Keratinocyte (primary cell): ENCODE measurements around the gene EIF1AD.

ENCODE experiments used
- EZH2 ChIP-seq: IDR thresholded peaks from one replicate; pipeline ENCODE4 v1.6.1; 2012; ENCODE audit warnings: inconsistent platforms, mild to moderate bottlenecking, low read length, moderate library complexity
- TF ChIP-seq, protein P1 (sequence below), 3 experiments: IDR thresholded peaks in 1 of 3; conservative IDR thresholded peaks in 1 of 3; optimal IDR thresholded peaks in 1 of 3; 2 replicates in 2 of 3; 3 replicates in 1 of 3; pipeline versions ENCODE3 to v1.5.1; 2011; ENCODE audit warnings: low read length in 3 of 3, mild to moderate bottlenecking in 3 of 3, moderate library complexity in 2 of 3, control low read depth in 1 of 3, inconsistent platforms in 1 of 3; ENCODE audit not compliant: insufficient read depth in 2 of 3; ENCODE audit errors: extremely low read depth in 1 of 3

DNA sequence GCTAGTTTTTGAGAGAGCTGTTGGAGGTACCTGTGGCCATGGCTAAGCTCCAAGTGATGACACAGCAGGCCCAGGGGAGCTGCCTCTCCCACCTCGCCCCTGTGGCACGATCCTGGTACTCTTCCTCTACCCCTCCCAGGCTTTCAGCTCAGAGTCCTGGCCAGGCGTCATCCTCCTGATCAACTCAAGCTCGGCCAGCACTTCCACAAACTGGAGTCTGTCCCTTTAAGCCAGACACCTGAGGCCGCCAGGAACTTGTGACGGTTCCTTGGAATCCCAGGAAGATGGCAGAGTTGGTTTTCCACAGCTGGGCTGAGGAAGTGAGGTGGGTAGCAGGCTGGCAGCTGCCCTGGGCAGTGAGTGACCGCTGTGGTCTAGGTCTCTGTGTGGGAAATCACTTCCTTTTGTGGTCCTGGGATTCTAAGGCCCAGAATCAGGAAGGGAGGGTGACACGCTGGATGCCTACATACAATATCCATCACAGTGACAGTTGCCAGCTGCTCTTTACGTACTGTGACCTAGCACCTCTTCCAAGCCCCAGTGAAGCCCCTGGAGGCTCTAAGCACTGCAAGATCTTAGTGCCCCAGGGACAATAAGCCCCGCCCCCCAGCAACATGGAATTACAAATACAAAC, 6.6 kb upstream of the EIF1AD start:
- TF ChIP-seq, protein P1, sequence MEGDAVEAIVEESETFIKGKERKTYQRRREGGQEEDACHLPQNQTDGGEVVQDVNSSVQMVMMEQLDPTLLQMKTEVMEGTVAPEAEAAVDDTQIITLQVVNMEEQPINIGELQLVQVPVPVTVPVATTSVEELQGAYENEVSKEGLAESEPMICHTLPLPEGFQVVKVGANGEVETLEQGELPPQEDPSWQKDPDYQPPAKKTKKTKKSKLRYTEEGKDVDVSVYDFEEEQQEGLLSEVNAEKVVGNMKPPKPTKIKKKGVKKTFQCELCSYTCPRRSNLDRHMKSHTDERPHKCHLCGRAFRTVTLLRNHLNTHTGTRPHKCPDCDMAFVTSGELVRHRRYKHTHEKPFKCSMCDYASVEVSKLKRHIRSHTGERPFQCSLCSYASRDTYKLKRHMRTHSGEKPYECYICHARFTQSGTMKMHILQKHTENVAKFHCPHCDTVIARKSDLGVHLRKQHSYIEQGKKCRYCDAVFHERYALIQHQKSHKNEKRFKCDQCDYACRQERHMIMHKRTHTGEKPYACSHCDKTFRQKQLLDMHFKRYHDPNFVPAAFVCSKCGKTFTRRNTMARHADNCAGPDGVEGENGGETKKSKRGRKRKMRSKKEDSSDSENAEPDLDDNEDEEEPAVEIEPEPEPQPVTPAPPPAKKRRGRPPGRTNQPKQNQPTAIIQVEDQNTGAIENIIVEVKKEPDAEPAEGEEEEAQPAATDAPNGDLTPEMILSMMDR (optimal IDR thresholded peaks at IDR 0.05 in 1 of 3, IDR thresholded peaks at IDR 0.05 in 1 of 3, conservative IDR thresholded peaks at IDR 0.05 in 1 of 3; ENCODE audit: extremely low read depth in 1 of 3, insufficient read depth in 2 of 3, low read length in 3 of 3), result no peak
- TF ChIP-seq EZH2, result no peak
